GM12875 (cell line): Measurements from ENCODE around the gene TRIM36.

Experiments
- H3K4me3 ChIP-seq: one replicate; pipeline ENCODE4 v1.5.1; 2011; ENCODE audit warnings: low read depth, low read length, control low read depth
- CTCF ChIP-seq: IDR thresholded peaks from 2 replicates; pipeline ENCODE4 v1.5.1; 2011; ENCODE audit warnings: low read depth, mild to moderate bottlenecking, control low read depth, inconsistent platforms, low read length, moderate library complexity, borderline replicate concordance; ENCODE audit not compliant: insufficient read depth

The TRIM36 gene

GRCh38 chr5:115169487-115170133, at the start of gene TRIM36:
TSS of gene TRIM36 (minus strand) at chr5:115169908. CDS start at chr5:115169634, 274 bp downstream.
- no peak for TF ChIP-seq CTCF

GRCh38 chr5:115214541-115214940, 44.8 kb upstream of the TRIM36 start:
- H3K4me3 ChIP-seq = no peak overlapping the region
- no peak for TF ChIP-seq CTCF

More at GRCh38 chr5:115169487-115170133, at the start of gene TRIM36:
- peak within 1 kb of the TSS; percentile 70 for H3K4me3 ChIP-seq

- TF ChIP-seq CTCF = no peak
Measured at GRCh38 chr5:115209279-115209678, 39.6 kb upstream of the TRIM36 start.

GRCh38 chr5:115202952-115203351, 33.2 kb upstream of the TRIM36 start:
- no peak overlapping the region for H3K4me3 ChIP-seq
- TF ChIP-seq CTCF = no peak

More at GRCh38 chr5:115209279-115209678, 39.6 kb upstream of the TRIM36 start:
- H3K4me3 ChIP-seq = no peak overlapping the region

GRCh38 chr5:115196161-115196560, 26.5 kb upstream of the TRIM36 start:
- H3K4me3 ChIP-seq = no peak overlapping the region
- TF ChIP-seq CTCF = no peak

- no peak overlapping the region for H3K4me3 ChIP-seq
- no peak for TF ChIP-seq CTCF
Measured at GRCh38 chr5:115194676-115195075, 25.0 kb upstream of the TRIM36 start.

GRCh38 chr5:115193295-115193694, 23.6 kb upstream of the TRIM36 start:
- TF ChIP-seq CTCF = no peak
- no peak overlapping the region for H3K4me3 ChIP-seq
